Activated CD4-positive, alpha-beta T cell treated with anti-CD3 and anti-CD28 coated beads, Interleukin-2, amount 50 U/mL, for 24 hours (primary cell): ENCODE data around the gene JAG2.

Experiments
- DNase-seq, 2 donors: peaks; one replicate each; pipeline ENCODE4 v3.0.0-alpha.2; 2020; ENCODE audit warnings: low read depth in 1 of 2, low spot score in 1 of 2

The JAG2 gene

DNA sequence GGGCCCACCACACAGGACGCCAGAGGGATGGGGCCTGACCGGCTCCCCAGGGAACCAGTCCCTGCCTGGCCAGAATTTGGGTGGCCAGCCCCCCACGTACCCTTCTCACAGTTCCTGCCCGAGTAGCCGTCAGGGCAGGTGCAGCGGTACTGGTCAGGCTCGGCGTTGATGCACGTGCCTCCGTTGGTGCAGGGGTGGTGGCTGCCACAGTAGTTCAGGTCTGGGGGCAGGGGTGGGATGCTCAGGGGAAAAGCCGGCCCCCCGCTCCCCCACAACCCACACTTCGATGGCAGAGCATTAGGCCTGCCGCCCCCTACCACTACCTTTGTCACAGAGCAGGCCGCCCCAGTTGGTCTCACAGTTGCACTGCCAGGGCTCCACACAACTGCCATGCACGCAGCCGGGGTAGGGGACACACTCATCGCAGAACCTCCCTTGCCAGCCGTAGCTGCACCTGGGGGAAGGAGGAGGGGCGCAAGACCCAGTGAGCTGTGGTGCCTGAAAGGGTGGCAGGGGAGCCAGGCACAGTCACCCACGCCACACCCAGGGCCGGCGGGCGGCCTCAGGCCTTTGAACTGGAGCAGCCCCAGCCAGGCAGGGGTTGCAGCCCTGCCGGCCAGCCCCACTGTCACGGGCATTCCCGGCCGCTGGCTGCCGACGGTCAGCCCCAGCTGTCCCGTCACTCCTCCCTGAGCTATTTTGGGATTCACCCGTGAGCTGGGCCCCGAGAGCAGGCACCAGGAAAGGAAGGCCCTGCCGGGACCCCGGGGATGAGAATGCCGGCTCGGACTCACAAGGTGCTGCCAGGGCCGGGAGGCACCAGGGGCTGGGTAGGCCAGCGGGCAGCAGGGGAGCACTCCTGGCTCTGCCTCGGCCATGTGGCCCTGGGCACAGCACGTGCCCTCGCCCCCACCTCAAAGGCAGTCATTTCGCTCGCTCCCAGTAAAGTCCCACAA is 16.5 kb downstream of the JAG2 start:
- DNase-seq: no peak

DNA sequence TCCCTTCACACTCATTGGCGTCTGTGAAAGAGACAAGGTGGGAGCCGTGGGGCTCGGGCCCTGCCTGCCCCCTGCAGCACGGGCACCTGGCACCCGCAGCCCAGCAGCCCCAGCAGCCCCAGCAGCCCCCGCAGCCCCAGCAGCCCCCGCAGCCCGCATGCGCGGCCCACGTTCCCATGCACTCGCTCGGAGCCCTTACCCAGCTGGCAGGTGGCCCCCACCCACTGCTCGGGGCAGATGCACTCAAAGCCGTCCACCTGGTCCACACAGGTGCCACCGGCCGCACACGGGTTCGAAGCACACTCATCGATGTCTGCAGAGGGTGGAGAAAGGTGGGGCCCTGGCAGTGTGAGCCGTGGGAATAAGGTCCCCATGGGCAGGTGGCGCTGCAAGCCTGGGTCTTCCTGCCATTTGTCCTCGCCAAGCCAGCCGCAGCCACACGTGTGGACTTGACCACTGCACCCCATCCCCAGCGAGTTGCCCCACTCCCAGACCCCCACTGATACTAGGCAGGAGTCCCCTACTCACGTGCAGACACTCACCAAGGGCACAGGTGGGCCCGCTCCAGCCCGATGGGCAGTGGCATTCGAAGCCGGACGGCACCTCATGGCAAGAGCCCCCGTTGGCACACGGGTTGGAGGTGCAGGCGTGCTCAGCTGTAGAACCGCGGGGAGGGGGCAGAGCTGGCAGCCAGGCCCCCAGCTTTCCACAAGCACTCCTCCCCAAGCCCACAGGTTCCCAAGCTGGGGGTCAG is 17.3 kb downstream of the JAG2 start:
- DNase-seq: no peak

DNA sequence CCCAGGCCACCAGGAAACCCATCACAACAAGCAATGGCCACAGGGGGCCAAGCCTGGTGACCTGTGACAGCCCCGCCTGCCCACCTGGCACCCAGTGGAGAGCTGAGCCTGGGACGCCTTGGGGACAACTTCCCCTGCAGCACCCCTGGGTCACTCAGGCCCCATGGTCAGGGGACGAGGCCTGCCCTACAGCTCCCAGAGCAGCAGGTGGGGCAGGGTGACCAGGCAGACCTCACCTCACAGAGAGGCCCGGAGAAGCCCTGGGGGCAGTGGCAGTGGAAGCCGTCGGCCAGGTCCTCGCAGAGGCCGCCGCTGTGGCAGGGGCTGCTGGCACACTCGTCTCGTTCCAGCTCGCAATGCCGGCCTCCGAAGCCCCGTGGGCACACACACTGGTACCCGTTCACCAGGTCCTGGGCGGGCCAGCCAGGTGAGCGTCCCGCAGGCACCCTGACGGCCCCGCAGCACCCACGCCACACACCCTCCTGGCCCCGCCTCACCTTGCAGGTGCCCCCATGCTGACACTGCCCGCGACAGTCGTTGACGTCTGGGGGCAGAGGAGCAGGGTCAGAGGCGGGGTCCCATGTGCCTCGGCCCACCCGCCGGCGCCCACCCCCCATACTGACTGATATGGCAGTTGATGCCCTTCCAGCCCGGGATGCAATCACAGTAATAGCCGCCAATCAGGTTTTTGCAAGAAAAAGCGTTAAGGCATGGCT is 18.1 kb downstream of the JAG2 start:
- DNase-seq: no peak

- no peak for DNase-seq
Observed at GRCh38 chr14:105150026-105150367, 18.6 kb downstream of the JAG2 start.

GRCh38 chr14:105149146-105149781 is 19.3 kb downstream of the JAG2 start:
- DNase-seq: no peak

GRCh38 chr14:105148604-105149145 is 19.9 kb downstream of the JAG2 start:
- no peak for DNase-seq

DNA sequence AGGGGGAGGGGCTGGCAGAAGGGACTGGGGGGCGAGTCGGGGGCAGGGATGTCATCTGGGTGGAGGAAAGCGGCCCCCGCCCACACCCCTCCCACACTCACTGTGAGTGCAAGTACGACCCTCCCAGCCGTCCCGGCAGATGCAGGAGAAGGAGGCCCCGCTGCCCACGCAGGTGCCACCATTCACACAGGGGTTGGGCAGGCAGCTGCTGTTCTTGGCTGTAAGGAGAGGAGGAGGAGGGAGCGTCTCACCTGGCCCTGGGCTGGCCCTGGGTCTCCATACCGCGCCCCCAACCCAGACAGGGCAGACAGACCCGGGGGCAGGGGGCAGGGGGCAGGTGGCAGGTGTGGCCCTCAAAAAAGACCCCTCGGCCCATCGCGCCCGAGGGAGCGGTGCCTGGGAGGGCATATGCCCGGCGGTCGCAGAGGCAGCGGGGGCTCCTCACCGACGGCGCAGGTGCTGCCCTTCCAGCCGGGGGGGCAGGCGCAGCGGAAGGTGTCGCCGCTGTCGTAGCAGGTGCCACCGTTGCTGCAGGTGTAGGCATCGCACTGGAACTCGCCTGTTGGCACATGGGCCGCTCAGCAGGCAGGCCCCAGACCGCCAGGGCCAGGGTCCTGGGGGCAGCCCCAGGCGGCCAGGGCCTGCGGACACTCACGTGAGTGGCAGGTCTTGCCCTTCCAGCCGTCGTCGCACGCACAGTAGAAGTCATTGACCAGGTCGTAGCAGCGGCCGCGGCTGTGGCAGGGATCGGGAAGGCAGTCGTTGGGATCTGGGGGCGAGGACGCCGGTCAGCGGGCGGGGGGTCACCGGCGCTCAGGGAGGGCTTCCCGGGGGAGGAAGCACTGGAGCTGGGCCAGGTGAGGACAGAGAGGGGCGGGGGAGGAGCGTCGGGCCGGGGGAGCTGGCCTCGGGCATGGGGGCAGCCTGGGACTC is 20.6 kb downstream of the JAG2 start:
- no peak for DNase-seq

- DNase-seq: no peak
Observed at GRCh38 chr14:105146976-105147635, 21.5 kb downstream of the JAG2 start.

GRCh38 chr14:105146181-105146975 is 22.2 kb downstream of the JAG2 start:
- no peak for DNase-seq

GRCh38 chr14:105145381-105146180 is 23.0 kb downstream of the JAG2 start:
- no peak for DNase-seq

DNA sequence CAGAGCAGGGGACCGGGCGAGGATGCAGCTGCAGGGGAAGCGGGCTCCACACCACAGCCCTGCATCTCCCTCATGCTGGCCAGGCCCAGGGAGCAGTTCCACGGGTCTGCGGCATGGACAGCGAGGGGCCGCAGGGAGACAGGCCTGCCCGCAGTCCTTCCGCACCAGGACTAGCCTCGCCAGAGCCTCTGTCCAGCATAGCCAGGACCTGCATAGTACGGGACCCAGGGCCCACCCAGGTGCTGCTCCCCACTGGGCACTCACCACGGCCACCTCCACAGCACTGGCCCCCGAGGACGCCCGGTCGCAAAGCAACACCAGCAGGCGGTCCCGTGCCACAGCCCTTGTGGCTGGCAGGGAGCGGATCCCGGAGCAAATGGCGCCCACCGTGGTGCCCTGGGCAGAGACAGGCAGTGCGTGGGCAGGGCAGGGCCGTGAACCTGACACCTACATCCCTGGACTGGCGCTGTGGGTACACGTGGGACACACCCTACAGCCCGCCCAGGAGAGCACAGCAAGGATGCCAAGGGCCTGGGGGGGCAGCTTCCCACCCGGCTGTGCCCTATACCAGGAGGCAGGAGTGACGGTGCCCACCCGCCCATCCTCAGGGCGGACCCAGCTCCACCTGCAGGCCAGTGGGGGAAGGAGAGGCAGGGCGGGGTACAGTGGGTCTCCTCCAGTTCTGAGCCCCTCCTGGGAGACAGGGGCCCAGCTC is 23.8 kb downstream of the JAG2 start:
- DNase-seq: no peak

DNA sequence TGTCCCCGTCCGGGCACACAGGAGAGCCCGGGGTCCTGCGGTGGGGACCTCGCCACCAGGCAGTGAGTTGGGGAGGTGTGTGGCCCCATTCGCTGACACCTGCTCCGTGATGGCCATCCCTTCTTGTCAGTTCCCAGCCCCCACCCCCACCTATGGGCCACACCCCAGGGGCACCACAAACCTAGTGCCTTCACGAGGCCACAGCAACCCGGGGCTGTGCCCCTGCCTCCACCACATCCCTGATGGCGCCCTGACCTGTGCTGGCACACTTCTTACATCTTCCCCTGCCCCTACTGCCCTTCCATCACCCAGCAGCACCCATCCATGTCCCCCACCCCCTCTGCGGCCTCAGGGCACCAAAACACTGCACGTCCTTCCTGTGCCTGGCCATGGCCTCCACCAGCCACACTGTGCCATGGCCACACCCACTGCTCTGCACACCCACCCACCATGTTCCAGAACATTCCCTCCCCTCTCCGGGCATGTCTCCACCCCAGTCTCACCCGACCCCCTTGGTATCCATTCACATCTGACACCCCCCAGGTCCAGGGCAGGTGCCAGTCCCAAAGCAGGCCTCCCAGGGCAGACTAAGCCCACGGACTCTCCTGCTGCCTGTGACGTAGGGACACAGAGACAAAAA is 24.4 kb downstream of the JAG2 start:
- DNase-seq: no peak

DNA sequence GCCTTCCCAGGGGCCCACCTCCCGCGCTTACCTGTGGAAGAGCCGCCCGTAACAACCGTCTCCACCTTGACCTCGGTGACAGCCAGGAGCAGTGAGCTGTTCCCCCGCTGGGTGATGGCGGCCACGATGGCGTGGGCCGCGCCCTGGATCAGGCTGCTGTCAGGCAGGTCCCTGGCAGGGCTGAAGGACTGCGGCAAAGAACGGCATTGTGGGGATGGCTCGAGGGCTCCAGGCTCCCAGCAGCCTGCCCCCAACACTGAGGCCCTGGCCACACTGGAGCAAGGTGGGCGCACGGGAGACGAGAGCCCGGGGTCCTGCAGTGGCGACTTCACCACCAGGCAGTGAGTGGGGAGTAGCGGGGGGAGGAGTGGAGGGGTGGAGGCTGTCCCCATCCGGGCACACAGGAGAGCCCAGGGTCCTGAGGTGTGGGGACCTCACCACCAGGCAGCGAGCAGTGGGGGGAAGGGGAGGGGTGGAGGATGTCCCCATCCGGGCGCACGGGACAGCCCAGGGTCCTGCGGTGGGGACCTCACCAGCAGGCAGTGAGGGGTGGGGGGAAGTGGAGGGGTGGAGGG is 25.0 kb downstream of the JAG2 start:
- no peak for DNase-seq

DNA sequence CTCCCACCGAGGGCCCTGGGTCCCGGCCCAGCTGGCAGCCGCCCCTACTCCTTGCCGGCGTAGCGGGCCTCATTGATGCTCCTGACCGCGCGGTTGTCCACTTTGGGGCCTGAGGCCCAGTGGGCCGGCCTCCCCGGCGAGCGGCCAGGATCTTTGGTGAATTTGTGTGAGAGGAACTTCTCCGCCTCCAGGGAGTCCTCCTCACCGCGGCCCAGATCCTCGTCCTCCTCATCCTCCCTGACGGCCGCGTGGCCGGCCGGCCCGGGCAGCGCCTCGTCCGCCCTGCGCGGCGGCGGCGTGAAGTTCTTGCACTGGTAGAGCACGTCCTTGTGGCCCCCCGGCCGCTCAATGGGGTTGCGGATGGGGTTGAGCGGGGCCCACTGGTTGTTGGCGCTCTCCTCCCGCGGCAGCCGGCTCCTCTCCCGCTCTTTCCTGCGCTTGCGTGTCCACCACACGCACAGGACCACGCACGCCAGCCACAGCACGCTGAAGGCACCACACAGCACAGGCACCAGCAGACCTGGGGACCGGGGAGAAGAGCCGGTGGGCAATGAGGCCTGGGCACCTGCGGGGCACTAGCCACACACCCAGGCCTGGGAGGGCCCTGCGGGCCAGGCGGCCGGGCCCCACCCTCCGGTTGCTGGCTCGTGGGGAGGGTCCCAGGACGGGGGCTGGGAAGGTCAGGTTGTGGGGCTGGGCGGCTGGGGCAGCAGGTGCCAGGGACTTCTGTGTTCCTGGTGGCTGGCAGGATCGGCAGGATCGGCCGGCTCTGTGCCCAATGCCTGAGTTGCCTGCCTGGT is 25.7 kb downstream of the JAG2 start:
- no peak for DNase-seq

GRCh38 chr14:105141486-105142281 is 26.9 kb downstream of the JAG2 start:
- DNase-seq: no peak
